Neutrophil (primary cell): ENCODE measurements around the gene ATP9B.

ENCODE experiments used
- H3K27ac ChIP-seq: fragments of 200-600 bp; sonication (generic); 2 replicates; pipeline ENCODE4 v1.5.1; 2016; ENCODE audit warnings: mild to moderate bottlenecking, moderate library complexity
- H3K27me3 ChIP-seq: fragments of 200-600 bp; sonication (generic); 2 replicates; pipeline ENCODE4 v1.6.0; 2016; ENCODE audit warnings: mild to moderate bottlenecking
- H3K36me3 ChIP-seq: fragments of 200-600 bp; sonication (generic); 2 replicates; pipeline ENCODE4 v1.5.1; 2017
- H3K4me1 ChIP-seq, 2 experiments: fragments of 200-600 bp in 1 of 2; sonication (generic) in 1 of 2; 1 replicate in 1 of 2; 2 replicates in 1 of 2; pipeline versions ENCODE4 v1.5.1 to v1.6.1; 2013 to 2016; ENCODE audit warnings: low read depth in 1 of 2, low read length in 1 of 2, mild to moderate bottlenecking in 1 of 2, moderate library complexity in 1 of 2; ENCODE audit not compliant: control insufficient read depth in 1 of 2, insufficient read depth in 1 of 2
- H3K4me3 ChIP-seq, 2 experiments: fragments of 200-600 bp in 1 of 2; sonication (generic) in 1 of 2; 1 replicate in 1 of 2; 2 replicates in 1 of 2; pipeline ENCODE4 v1.5.1; 2013 to 2016; ENCODE audit warnings: low read depth in 1 of 2, low read length in 1 of 2, mild to moderate bottlenecking in 1 of 2, moderate library complexity in 1 of 2
- H3K9me3 ChIP-seq: fragments of 200-600 bp; sonication (generic); 2 replicates; pipeline ENCODE4 v1.5.1; 2016
- TF ChIP-seq, protein P1 (sequence below): fragments of 200-600 bp; sonication (generic); IDR thresholded peaks from 2 replicates; pipeline ENCODE4 v1.5.1; 2016; ENCODE audit warnings: antibody characterized with exemption

The ATP9B gene

DNA sequence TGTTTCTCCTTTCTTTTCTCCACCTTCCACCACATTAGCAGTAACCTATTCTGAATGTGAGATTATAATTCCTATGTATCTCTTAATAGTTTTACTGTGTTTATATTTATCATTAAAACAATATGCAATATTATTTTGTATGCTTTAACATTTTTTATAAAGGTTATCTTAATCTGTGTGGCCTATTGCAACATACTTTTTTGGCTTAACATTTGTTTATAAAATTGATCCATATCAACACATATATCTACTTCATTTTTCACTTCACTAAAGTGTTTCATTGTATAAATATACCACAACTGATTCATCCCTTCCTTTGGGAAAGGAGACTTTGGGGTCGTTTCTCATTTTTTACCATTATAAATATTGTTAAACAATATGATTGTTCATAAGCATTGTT is 48.6 kb downstream of the ATP9B start:
- Histone ChIP-seq H3K36me3 (peaks cover 14% of the 10 kb centered on the region), H3K27me3 (no peaks in the 10 kb centered on the region), H3K4me1 (no peaks in the 10 kb centered on the region), H3K9me3 (no peaks in the 10 kb centered on the region), H3K27ac (no peak overlapping the region), H3K4me3 (no peak overlapping the region)
- TF ChIP-seq, protein P1, sequence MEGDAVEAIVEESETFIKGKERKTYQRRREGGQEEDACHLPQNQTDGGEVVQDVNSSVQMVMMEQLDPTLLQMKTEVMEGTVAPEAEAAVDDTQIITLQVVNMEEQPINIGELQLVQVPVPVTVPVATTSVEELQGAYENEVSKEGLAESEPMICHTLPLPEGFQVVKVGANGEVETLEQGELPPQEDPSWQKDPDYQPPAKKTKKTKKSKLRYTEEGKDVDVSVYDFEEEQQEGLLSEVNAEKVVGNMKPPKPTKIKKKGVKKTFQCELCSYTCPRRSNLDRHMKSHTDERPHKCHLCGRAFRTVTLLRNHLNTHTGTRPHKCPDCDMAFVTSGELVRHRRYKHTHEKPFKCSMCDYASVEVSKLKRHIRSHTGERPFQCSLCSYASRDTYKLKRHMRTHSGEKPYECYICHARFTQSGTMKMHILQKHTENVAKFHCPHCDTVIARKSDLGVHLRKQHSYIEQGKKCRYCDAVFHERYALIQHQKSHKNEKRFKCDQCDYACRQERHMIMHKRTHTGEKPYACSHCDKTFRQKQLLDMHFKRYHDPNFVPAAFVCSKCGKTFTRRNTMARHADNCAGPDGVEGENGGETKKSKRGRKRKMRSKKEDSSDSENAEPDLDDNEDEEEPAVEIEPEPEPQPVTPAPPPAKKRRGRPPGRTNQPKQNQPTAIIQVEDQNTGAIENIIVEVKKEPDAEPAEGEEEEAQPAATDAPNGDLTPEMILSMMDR = no peak

DNA sequence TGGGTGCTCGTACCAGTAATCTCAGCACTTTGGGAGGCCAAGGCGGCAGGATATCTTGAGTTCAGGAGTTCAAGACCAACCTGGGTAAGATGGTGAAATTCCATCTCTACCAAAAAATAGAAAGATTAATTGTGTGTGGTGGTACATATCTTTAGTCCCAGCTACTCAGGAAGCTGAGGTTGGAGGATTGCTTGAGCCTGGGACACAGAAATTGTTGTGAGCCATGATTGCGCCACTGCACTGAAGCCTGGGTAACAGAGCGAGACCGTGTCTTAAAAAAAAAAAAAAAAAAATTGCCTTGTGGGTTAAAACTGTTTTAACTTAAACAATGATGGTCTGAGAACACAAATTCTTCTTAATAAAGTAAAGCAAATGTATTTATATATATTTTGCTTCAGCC is 49.6 kb downstream of the ATP9B start:
- TF ChIP-seq, protein P1 = no peak
- Histone ChIP-seq H3K27me3 (no peaks in the 10 kb centered on the region), H3K27ac (no peak overlapping the region), H3K36me3 (peaks cover 9% of the 10 kb centered on the region), H3K4me3 (no peak overlapping the region), H3K9me3 (no peaks in the 10 kb centered on the region), H3K4me1 (no peaks in the 10 kb centered on the region)

GRCh38 chr18:79121746-79122474 is 52.7 kb downstream of the ATP9B start:
- Histone ChIP-seq H3K27ac (no peak overlapping the region), H3K4me1 (no peaks in the 10 kb centered on the region), H3K27me3 (no peaks in the 10 kb centered on the region), H3K36me3 (peaks cover 8% of the 10 kb centered on the region), H3K4me3 (no peak overlapping the region), H3K9me3 (no peaks in the 10 kb centered on the region)
- TF ChIP-seq, protein P1 = no peak

DNA sequence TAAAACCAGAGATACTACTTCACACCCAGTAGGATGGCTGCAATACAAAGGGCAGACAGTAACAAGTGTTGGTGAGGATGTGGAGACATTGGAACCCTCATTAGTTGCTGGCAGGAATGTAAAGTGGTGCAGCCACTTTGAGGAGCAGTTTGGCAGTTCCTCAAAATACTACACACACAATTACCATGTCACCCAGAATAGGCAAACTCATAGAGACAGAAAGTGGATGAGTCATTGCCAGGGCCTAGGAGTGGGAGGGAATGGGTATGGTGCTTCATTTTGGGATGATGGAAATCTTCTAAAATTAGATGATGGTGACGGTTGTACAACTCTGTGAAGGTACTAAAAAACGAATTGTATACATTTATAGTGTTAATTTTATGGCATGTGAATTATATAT is 54.8 kb downstream of the ATP9B start:
- Histone ChIP-seq H3K27ac (no peak overlapping the region), H3K4me3 (no peak overlapping the region), H3K4me1 (no peaks in the 10 kb centered on the region), H3K9me3 (no peaks in the 10 kb centered on the region), H3K27me3 (no peaks in the 10 kb centered on the region), H3K36me3 (peaks cover 16% of the 10 kb centered on the region)
- TF ChIP-seq, protein P1 = no peak

GRCh38 chr18:79129120-79129519 is 59.9 kb downstream of the ATP9B start:
- H3K4me1 ChIP-seq = no peaks in the 10 kb centered on the region
- no peak overlapping the region for H3K4me3 ChIP-seq
- H3K27ac ChIP-seq = no peak overlapping the region
- peaks cover 21% of the 10 kb centered on the region for H3K36me3 ChIP-seq
- TF ChIP-seq, protein P1 = no peak
- no peaks in the 10 kb centered on the region for H3K9me3 ChIP-seq
- no peaks in the 10 kb centered on the region for H3K27me3 ChIP-seq
